ENCODE data around the gene KCNQ1. TPM values are rescaled to one million over a fixed set of nuclear protein-coding genes. Genes with fewer than 3 reads are reported as not detected.

The KCNQ1 gene
- total RNA-seq, 1 donor from 2014 or later = 8.5 TPM

GRCh38 chr11:2836315-2837095, 391.7 kb downstream of the KCNQ1 start:
- no peak for DNase-seq (ENCODE audit: low spot score in 2 of 2, unreplicated experiment in 2 of 2)
- no peaks in the 10 kb centered on the region for H3K9me3 Mint-ChIP-seq
- H3K27ac Mint-ChIP-seq = peak overlapping the region; percentile 86
- no peak for TF ChIP-seq CTCF (IDR thresholded peaks at IDR 0.05; ENCODE audit: unreplicated experiment)
- no peak overlapping the region for H3K4me3 Mint-ChIP-seq
- H3K27me3 Mint-ChIP-seq (ENCODE audit: low read depth) = no peaks in the 10 kb centered on the region
- peaks cover 57% of the 10 kb centered on the region for H3K4me1 Mint-ChIP-seq
- no peaks in the 10 kb centered on the region for H3K36me3 Mint-ChIP-seq

GRCh38 chr11:2837096-2837601, 392.3 kb downstream of the KCNQ1 start:
- Mint-ChIP-seq H3K9me3 (no peaks in the 10 kb centered on the region), H3K27ac (peak overlapping the region; percentile 86), H3K36me3 (no peaks in the 10 kb centered on the region), H3K27me3 (ENCODE audit: low read depth) (no peaks in the 10 kb centered on the region), H3K4me1 (peaks cover 57% of the 10 kb centered on the region), H3K4me3 (peak overlapping the region; percentile 34)
- peak; percentile 48 to 77 for DNase-seq (ENCODE audit: low spot score in 2 of 2, unreplicated experiment in 2 of 2)
- TF ChIP-seq CTCF (IDR thresholded peaks at IDR 0.05; ENCODE audit: unreplicated experiment) = no peak

GRCh38 chr11:2837651-2838050, 392.8 kb downstream of the KCNQ1 start:
- H3K4me3 Mint-ChIP-seq = peak overlapping the region; percentile 34
- no peaks in the 10 kb centered on the region for H3K9me3 Mint-ChIP-seq
- DNase-seq (ENCODE audit: low spot score in 2 of 2, unreplicated experiment in 2 of 2) = no peak
- peaks cover 57% of the 10 kb centered on the region for H3K4me1 Mint-ChIP-seq
- no peaks in the 10 kb centered on the region for H3K36me3 Mint-ChIP-seq
- TF ChIP-seq CTCF (IDR thresholded peaks at IDR 0.05; ENCODE audit: unreplicated experiment) = no peak
- no peaks in the 10 kb centered on the region for H3K27me3 Mint-ChIP-seq (ENCODE audit: low read depth)
- no peak overlapping the region for H3K27ac Mint-ChIP-seq

GRCh38 chr11:2838091-2838490, 393.3 kb downstream of the KCNQ1 start:
- TF ChIP-seq CTCF (IDR thresholded peaks at IDR 0.05; ENCODE audit: unreplicated experiment) = no peak
- H3K4me1 Mint-ChIP-seq = peaks cover 57% of the 10 kb centered on the region
- no peaks in the 10 kb centered on the region for H3K36me3 Mint-ChIP-seq
- H3K9me3 Mint-ChIP-seq = no peaks in the 10 kb centered on the region
- no peak overlapping the region for H3K4me3 Mint-ChIP-seq
- no peaks in the 10 kb centered on the region for H3K27me3 Mint-ChIP-seq (ENCODE audit: low read depth)
- H3K27ac Mint-ChIP-seq = no peak overlapping the region
- DNase-seq (ENCODE audit: low spot score in 2 of 2, unreplicated experiment in 2 of 2) = no peak

- no peak for DNase-seq (ENCODE audit: low spot score in 2 of 2, unreplicated experiment in 2 of 2)
- no peak for TF ChIP-seq CTCF (IDR thresholded peaks at IDR 0.05; ENCODE audit: unreplicated experiment)
- H3K9me3 Mint-ChIP-seq = no peaks in the 10 kb centered on the region
- H3K27ac Mint-ChIP-seq = no peak overlapping the region
- H3K36me3 Mint-ChIP-seq = no peaks in the 10 kb centered on the region
- H3K4me3 Mint-ChIP-seq = no peak overlapping the region
- H3K27me3 Mint-ChIP-seq (ENCODE audit: low read depth) = no peaks in the 10 kb centered on the region
- peaks cover 59% of the 10 kb centered on the region for H3K4me1 Mint-ChIP-seq
Observed at GRCh38 chr11:2838676-2839294, 394.0 kb downstream of the KCNQ1 start.
